ENCODE data around the gene VAX1. TPM values are rescaled to one million over a fixed set of nuclear protein-coding genes. Genes with fewer than 3 reads are reported as not detected.

Gene VAX1
- total RNA-seq, 1 donor from 2014 or later, result 4.0 TPM

DNA sequence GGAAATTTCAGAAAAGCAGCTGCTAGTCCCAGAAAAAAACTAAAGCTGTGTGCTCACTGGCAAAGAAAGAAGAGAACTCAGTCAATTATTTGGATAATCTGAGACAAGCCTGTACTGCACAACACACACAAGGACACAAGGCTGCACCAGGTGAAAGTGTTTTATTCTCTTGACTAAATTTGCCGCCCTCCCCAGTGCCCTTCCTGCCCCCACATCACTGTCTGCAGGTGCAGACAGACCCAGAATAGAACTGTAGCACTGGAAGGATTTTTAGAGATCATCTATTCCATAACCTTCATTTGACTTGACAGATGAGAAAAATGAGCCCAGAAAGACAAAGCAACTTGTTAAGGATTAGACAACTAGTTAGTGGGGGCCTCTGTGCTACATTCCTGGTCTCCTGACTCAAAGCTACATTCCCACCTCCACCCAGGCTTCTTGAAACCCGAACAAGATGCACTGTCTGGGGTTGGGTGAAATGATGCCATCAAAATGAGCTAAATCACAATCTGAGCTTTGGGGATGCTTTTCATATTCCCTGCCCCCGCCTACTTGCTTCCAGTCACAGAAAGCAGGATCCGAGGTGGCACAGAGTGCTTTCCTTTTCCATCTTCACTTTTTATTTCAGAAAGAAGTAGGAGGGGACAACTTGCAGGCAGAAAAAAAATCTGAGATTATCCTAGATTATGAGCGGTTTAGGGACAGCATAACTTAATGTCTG is 5.2 kb upstream of the VAX1 start:
- Mint-ChIP-seq H3K4me3 (ENCODE audit: unreplicated experiment) (no peak overlapping the region), H3K9me3 (ENCODE audit: unreplicated experiment) (peaks cover 7% of the 10 kb centered on the region), H3K27me3 (ENCODE audit: unreplicated experiment) (peaks cover 69% of the 10 kb centered on the region), H3K36me3 (ENCODE audit: unreplicated experiment) (no peaks in the 10 kb centered on the region), H3K4me1 (ENCODE audit: unreplicated experiment) (peaks cover 9% of the 10 kb centered on the region), H3K27ac (ENCODE audit: unreplicated experiment) (no peak overlapping the region)
- TF ChIP-seq, protein P1, sequence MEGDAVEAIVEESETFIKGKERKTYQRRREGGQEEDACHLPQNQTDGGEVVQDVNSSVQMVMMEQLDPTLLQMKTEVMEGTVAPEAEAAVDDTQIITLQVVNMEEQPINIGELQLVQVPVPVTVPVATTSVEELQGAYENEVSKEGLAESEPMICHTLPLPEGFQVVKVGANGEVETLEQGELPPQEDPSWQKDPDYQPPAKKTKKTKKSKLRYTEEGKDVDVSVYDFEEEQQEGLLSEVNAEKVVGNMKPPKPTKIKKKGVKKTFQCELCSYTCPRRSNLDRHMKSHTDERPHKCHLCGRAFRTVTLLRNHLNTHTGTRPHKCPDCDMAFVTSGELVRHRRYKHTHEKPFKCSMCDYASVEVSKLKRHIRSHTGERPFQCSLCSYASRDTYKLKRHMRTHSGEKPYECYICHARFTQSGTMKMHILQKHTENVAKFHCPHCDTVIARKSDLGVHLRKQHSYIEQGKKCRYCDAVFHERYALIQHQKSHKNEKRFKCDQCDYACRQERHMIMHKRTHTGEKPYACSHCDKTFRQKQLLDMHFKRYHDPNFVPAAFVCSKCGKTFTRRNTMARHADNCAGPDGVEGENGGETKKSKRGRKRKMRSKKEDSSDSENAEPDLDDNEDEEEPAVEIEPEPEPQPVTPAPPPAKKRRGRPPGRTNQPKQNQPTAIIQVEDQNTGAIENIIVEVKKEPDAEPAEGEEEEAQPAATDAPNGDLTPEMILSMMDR (IDR thresholded peaks at IDR 0.05), result no peak
- DNase-seq (ENCODE audit: extremely low spot score, unreplicated experiment), result no peak

GRCh38 chr10:117140525-117140902 is 2.4 kb upstream of the VAX1 start:
- Mint-ChIP-seq H3K36me3 (ENCODE audit: unreplicated experiment) (no peaks in the 10 kb centered on the region), H3K9me3 (ENCODE audit: unreplicated experiment) (peaks cover 7% of the 10 kb centered on the region), H3K27ac (ENCODE audit: unreplicated experiment) (no peak overlapping the region), H3K27me3 (ENCODE audit: unreplicated experiment) (peaks cover 52% of the 10 kb centered on the region), H3K4me1 (ENCODE audit: unreplicated experiment) (peaks cover 25% of the 10 kb centered on the region), H3K4me3 (ENCODE audit: unreplicated experiment) (no peak overlapping the region)
- peak; percentile 64 for DNase-seq (ENCODE audit: extremely low spot score, unreplicated experiment)
- TF ChIP-seq, protein P1 (IDR thresholded peaks at IDR 0.05), result no peak

DNA sequence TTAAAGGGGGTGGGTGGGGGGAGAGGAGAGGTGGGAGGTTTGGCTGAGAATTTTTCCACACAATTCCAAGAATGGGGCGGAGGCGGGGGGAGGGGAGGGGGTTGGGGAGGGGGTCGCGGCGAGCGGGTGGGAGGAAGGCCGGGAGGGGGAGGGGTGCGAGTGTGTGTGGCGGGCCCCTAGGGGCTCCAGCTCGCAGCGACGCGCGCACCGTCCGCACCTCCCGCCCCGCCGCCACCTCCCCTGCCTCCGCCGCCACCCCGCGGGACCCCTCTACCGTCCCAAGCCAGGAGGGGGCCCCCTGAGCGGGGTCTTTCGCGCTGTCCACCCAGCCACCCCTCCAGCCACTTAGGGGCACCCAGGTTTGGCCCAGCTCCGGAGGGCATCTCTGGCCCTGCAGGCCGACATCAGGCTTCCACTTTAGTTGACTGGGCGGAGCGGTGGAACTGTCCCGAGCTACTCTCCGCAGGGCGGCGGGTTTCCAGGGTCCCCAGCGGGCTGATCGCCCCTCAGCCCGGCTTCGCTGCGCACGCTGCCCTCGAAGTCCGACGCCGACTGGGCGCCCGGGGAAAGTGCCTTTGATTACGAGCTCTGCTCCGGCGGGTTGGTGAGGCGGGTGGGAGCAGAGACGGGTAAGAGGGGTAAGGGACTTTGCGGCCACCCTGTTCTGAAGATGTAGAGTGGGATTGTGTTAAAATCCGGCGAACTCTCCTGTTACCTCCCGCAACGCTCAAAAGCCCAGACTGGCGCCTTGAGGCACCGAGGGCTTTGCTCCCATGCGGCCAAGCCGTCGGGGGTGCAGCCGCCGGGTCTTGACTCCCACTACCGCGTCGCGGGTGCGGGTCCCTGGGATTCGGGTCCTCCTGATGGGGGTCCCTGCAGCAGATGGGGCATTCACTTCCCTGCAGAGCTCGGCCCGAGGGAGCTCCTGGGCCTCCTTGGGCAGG is 1.8 kb upstream of the VAX1 start:
- peak; percentile 84 for DNase-seq (ENCODE audit: extremely low spot score, unreplicated experiment)
- Mint-ChIP-seq H3K4me3 (ENCODE audit: unreplicated experiment) (no peak overlapping the region), H3K27me3 (ENCODE audit: unreplicated experiment) (peaks cover 48% of the 10 kb centered on the region), H3K27ac (ENCODE audit: unreplicated experiment) (no peak overlapping the region), H3K36me3 (ENCODE audit: unreplicated experiment) (no peaks in the 10 kb centered on the region), H3K9me3 (ENCODE audit: unreplicated experiment) (peaks cover 3% of the 10 kb centered on the region), H3K4me1 (ENCODE audit: unreplicated experiment) (peaks cover 29% of the 10 kb centered on the region)
- TF ChIP-seq, protein P1 (IDR thresholded peaks at IDR 0.05), result no peak

DNA sequence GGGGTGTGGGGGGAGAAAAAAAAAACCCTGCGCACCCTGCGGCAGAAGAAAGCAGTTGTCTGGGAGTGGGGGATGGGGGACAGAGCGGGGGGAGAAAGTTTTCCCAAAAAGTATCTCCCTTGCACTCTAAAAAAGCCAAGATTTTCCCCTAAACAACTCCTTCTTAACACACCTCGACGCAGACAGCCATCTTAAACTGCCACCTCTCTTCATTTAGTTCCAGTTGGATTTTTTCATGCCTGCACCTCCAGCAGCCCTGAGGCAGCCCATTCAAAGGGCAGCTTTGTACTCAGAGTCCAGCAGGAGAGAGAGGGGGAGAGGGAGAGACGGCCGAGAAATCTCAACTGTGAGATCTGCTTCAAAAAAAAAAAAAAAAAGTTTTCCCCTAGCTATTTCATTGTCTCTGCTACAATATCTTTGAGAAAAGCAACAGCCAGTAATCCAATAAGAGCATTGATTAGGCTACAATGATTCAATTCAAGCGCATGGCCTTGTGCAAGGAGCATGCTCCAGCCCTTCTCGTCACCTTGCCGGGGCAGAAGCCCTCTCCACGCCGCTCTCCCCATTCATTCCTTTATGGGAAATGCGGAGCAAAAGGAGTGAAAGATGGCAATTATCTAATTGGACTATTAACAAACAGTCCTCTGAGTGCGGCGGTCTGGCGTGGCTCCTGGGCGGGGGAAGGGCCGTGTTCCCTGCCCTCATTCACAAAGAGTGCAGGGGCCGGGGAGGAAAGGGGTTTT is 939 bp upstream of the VAX1 start:
- H3K27me3 Mint-ChIP-seq (ENCODE audit: unreplicated experiment), result peaks cover 45% of the 10 kb centered on the region
- H3K4me3 Mint-ChIP-seq (ENCODE audit: unreplicated experiment), result peak overlapping the region; percentile 90
- no peaks in the 10 kb centered on the region for H3K36me3 Mint-ChIP-seq (ENCODE audit: unreplicated experiment)
- DNase-seq (ENCODE audit: extremely low spot score, unreplicated experiment), result no peak
- H3K9me3 Mint-ChIP-seq (ENCODE audit: unreplicated experiment), result no peaks in the 10 kb centered on the region
- H3K4me1 Mint-ChIP-seq (ENCODE audit: unreplicated experiment), result peaks cover 32% of the 10 kb centered on the region
- peak overlapping the region; percentile 73 for H3K27ac Mint-ChIP-seq (ENCODE audit: unreplicated experiment)
- TF ChIP-seq, protein P1 (IDR thresholded peaks at IDR 0.05), result no peak
